Measurements from ENCODE around the gene TMEM232.

Gene TMEM232

DNA sequence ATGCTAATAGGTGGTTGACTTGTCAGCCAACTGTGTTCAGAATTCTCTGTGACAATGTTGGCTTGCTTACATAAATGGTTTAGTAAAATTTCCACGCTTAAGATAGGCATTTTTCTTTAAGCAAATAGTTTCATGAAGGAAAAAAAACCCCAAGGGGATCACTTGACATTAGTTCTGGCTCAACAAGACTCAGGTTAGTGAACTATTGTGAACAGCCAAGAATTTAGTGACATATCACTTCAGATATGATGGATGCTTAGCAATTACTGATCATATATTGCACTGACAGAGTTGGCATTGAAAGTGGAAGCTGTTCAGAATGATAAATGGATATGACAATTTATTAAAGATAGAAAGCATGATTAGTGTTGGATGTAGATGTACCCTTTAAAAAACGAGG is 218.5 kb downstream of the TMEM232 start:
- DNase-seq, result no peak

GRCh38 chr5:110506378-110506777 is 220.1 kb downstream of the TMEM232 start:
- no peak for DNase-seq

GRCh38 chr5:110496276-110496675 is 230.2 kb downstream of the TMEM232 start:
- DNase-seq, result no peak

GRCh38 chr5:110492446-110492845 is 234.0 kb downstream of the TMEM232 start:
- no peak for DNase-seq

DNA sequence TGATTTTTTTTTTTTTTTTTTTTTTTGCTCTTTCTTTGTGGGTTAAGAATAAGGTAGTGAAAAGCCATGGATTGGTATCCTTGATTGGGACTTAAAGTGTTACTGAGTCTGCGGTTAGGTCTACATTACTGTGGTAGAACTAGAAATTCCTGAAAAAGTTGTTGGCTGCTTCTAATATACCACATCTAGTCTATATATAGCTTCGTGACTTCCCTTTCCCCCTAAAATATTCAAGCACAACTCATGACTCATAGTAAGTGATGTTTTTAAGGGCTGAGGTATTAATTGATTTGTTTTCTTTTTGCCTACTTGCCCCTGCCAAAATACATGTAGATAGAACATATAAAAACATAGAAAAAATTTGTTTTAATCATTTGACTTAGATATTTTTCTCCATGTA is 247.6 kb downstream of the TMEM232 start:
- no peak for DNase-seq

GRCh38 chr5:110477911-110478310 is 248.6 kb downstream of the TMEM232 start:
- no peak for DNase-seq

GRCh38 chr5:110476164-110476563 is 250.3 kb downstream of the TMEM232 start:
- DNase-seq, result no peak

GRCh38 chr5:110475529-110475928 is 250.9 kb downstream of the TMEM232 start:
- DNase-seq, result no peak

- no peak for DNase-seq
Measured at GRCh38 chr5:110469486-110469885, 257.0 kb downstream of the TMEM232 start.

DNA sequence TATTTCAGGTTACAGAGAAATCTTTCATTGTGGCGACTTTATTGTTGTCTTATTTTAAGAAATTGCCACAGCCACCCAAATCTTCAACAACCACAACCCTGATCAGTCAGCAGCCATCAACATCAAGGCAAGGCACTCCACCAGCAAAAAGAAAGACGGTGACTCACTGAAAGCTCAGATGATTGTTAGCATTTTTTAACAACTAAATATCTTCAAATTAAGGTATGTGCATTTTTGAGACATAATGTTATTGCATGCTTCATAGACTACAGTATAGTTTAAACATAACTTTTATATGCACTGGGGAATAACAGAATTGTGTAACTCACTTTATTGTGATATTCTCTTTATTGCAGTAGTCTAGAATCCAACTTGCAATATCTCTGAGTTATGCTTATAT is 263.4 kb downstream of the TMEM232 start:
- DNase-seq, result no peak

DNA sequence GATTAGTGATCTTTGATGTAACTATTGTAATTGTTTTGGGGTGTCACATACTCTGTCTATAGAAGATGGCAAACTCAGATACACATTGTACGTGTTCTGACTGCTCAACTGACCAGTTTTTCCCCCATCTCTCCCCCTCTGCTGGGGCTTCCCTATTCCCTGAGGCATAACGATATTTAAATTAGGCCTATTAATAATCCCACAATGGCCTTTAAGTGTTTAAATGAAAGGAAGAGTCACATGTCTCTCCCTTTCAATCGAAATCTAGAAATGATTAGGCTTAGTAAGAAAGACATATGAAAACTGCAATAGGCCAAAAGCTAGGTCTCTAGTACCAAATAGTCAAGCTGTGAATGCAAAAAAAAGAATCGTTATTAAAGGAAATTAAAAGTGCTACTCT is 265.6 kb downstream of the TMEM232 start:
- DNase-seq, result no peak

GRCh38 chr5:110458313-110458712 is 268.2 kb downstream of the TMEM232 start:
- DNase-seq, result no peak

DNA sequence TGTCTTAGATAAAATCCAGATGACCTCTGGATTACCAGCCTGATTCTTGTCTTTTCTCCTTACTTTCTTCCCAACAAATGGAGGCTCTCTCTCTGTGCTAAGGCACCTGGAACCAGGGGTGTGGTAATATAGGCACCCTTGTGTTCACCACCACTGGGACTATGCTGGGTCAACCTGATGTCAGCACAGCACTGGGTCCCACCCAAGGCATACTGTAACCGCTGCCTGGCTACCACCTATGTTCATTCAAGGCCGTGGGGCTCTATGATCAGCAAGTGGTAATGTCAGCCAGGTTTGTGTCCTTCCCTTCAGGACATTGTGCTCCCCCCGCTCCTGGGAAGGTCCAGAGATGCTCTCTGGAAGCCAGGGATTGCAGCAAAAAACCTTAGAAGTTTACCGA is 283.6 kb downstream of the TMEM232 start:
- DNase-seq, result no peak

DNA sequence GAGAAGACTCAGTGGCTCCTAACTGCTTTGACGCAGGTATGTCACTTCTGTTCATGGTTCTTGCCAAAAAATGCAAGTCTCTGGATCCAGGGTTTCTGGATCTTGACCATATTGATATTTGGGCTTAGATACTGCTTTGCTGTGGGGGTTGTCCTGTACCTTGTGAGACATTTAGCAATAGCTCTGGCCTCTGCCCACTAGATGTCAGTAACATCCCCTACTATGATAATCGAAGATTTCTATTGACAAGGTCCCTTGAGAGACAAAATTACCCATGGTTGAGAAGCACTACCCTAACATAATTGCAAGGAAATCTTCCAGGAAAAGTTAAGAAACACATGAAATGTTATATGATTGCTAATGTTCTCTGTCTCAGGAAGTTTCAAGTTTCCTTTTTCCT is 285.4 kb downstream of the TMEM232 start:
- DNase-seq, result peak; percentile 4

DNA sequence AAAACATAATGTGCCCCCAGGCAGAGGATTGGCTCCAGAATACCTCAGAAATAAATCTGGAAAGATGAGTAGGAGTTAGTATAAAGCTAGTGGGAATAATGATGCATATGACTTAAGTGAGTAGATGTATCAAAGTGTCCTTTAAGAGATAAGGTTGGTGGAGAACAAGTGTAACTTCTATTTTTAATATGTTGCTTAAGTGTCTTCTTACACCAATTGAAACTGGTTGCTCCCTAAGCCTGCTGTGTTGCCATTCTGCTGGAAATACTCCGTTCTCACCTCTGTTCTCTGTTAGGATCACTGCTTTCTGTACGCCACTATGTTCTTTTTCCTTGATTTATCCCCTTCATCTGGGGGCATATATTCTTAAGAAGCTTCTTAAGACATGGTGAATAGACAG is 286.4 kb downstream of the TMEM232 start:
- DNase-seq, result no peak

DNA sequence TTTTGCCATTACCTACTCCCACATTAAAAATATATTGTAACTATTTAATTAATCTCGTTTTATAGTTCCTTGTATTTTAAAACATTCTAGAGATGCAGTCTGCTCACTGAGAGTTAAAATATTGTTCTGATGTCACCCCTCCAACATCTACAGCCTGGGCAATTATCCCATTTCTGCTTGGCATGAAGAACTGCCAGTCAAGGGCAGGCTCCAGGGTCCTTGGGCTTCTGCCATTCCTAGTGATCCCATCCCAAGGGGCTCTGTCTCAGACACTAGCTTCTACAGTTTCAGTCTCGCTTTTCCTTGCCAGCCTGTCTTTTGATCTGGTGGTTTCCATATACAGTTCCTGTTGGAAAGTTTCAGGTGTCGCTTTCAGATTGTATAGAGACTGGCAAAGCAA is 287.2 kb downstream of the TMEM232 start:
- no peak for DNase-seq

GRCh38 chr5:110435207-110435606 is 291.3 kb downstream of the TMEM232 start:
- no peak for DNase-seq

DNA sequence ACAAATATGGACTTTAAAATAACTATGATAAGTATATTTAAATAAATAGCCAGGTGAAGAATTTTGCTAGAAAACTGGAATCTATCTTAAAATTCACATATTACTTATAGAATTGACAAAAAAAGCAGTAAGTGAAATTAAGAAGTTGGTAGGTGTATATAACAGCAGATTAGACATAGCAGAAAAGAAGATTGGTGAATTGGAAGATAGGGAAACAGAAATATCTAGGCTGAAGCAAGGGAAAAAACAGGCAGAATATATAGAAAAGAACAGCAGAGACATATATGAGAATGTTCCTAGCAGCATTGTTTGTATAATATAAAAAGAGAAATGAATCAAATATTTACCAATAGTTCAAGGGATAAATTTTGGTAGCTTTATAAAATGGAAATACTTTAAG is 294.9 kb downstream of the TMEM232 start:
- no peak for DNase-seq

DNA sequence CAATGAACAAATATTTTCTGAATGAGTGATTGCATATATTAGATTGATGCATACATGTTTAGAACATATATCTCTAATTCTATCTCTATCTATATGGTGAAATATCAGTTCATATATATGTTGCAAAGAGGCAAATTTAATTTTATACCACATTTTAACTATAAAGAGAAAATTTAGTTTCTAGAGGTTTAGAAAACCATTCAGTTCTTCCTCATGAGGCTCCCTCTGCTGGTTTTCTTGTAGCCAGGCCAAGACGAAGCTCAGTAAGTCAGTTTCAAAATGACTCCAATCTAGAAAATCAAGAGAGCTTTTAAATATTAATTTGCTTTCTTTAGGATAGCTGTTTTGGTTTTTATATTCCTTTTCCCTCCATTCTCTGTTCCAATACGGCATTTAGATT is 312.1 kb downstream of the TMEM232 start:
- no peak for DNase-seq

GRCh38 chr5:110413856-110414255 is 312.6 kb downstream of the TMEM232 start:
- no peak for DNase-seq

DNA sequence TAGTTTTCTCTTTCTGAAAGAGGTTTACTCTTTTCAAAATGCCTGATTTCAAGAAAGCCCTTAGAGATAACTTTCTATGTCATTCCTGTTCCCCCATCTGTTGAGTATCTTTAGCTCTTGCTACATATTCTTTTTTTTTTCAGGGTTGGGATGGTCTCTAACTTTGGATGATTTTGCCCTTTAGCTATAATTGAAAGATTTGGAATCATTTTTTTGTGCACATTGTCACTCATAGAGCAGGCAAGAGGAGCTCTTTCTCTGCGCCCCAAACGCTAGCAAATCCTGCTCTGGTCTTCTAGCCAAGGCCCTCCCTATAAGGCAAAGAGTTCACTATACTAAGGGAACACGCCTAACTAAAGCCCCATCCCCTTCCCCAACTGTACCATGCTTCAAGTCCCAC is 316.9 kb downstream of the TMEM232 start:
- no peak for DNase-seq

DNA sequence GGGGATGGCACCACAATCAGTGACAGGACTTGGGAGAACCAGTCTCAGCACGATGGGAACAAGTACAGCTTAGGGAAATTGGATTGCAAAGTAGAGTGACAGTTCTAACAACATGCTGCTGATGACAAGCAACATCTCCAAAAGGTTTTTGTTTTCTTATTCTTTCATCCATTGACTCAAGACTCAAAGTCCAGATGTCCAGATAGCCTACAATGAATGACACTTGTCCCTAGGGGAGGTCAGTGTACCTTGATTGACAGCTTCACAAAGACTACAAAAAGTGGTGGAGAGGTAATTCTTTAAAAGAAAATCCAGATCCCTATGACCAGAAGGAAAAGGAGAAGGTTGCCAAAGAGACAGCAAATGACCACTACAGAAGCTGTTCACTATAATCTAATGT is 323.9 kb downstream of the TMEM232 start:
- no peak for DNase-seq

DNA sequence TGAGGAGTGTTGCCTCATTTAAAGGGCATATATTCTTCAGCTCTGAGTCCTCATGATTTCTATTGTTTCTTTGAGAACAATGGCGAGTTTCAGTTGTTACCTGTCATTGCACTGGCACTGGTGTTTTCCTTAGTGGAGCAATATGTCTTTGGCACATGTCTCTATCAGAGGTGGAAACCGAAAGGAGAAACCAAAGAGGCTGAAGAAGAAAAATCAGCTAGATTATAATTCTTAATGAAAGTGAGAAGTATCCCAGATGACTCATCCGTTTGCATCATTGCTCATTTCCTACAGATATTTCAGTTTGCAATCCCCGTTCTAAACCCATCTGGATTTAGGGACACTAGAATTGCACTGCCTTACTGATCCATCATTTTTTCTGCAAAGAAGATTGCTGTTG is 324.6 kb downstream of the TMEM232 start:
- no peak for DNase-seq

GRCh38 chr5:110398951-110399350 is 327.5 kb downstream of the TMEM232 start:
- DNase-seq, result no peak

- DNase-seq, result no peak
Measured at GRCh38 chr5:110397281-110397680, 329.2 kb downstream of the TMEM232 start.

DNA sequence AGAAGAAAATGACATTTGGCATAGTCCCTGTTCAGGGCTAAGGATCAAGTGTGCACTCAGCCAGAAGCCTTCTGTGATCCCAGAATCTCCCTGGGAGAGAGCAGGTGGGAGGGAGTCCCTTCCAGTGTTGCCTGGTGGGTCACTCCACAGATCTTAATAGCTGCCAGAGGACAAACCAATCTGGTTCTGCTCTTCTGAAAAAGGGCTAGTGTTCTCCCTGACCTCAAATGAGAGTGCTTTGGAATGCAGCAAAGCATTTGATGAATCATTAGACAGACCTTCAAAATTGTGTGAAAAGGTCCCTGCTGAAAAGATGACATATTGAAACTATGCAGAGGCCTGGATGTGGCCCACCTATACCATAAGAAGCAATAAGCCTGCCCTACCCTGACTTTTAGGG is 339.7 kb downstream of the TMEM232 start:
- DNase-seq, result no peak

Data from NCI-H1694 treated with DMSO at 0.1 percent for 48 hours (cell line).